ENCODE data around the gene OR14A16. TPM values are rescaled to one million over a fixed set of nuclear protein-coding genes. Genes with fewer than 3 reads are reported as not detected.

The OR14A16 gene
- total RNA-seq, 2 donors from 2014 or later, result not detected

GRCh38 chr1:247833601-247834000 lies 9.7 kb upstream of the OR14A16 start:
- Mint-ChIP-seq H3K4me3 (no peak overlapping the region), H3K9me3 (peaks cover 56% of the 10 kb centered on the region), H3K27me3 (ENCODE audit: insufficient read depth) (no peaks in the 10 kb centered on the region), H3K36me3 (ENCODE audit: low read depth) (no peaks in the 10 kb centered on the region), H3K27ac (no peak overlapping the region), H3K4me1 (no peaks in the 10 kb centered on the region)
- no peak overlapping the region for H3K9ac ChIP-seq (ENCODE audit: extremely low read depth, low read length, poor library complexity, severe bottlenecking)
- H3K9me3 ChIP-seq (ENCODE audit: control insufficient read depth, low read length), result peaks cover 61% of the 10 kb centered on the region
- no peak overlapping the region for H3K4me3 ChIP-seq (ENCODE audit: low read length)
- no peaks in the 10 kb centered on the region for H3K27me3 ChIP-seq (ENCODE audit: control insufficient read depth, insufficient read depth, low read length, poor library complexity, severe bottlenecking)
- no peaks in the 10 kb centered on the region for H3K4me1 ChIP-seq (ENCODE audit: control insufficient read depth, insufficient read depth, low read length)
- H3K27ac ChIP-seq (ENCODE audit: low read depth, low read length), result no peak overlapping the region
- no peak for DNase-seq
- WGBS, 2 experiments (ENCODE audit: insufficient coverage in 1 of 2, insufficient read length in 1 of 2), result 60 to 75% methylated on average over 3 to 6 of the region's 6 CpGs
- no peaks in the 10 kb centered on the region for H3K36me3 ChIP-seq (ENCODE audit: control insufficient read depth, insufficient read depth, low read length)
- TF ChIP-seq CTCF (conservative IDR thresholded peaks at IDR 0.05), result peak; percentile 40

DNA sequence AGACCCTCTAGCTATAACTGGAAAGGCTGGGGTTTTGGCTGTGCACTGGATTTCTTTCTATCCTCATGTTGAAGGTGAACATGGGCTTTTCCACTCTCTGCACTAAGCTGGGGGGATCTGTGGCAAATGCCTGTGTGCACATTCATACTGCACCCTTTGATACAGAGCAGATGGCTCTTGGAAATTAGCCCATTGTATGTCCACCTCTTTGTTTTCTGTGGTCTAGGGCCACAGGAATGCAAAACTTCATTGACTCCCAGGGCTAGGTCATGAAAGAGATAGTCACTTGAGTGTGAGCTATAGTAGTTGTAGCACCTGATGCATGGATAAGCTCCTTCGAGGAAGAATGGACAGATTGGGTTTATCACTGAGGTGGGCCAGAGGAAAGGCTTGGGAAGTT lies 5.7 kb upstream of the OR14A16 start:
- WGBS, 2 experiments (ENCODE audit: insufficient coverage in 1 of 2, insufficient read length in 1 of 2), result 0% methylated on average over 1 of the region's 1 CpG
- H3K4me1 Mint-ChIP-seq, result no peaks in the 10 kb centered on the region

GRCh38 chr1:247825362-247825761 lies 1.4 kb upstream of the OR14A16 start:
- H3K27me3 Mint-ChIP-seq (ENCODE audit: insufficient read depth), result peaks cover 1% of the 10 kb centered on the region
- Histone ChIP-seq H3K36me3 (ENCODE audit: control insufficient read depth, insufficient read depth, low read length) (no peaks in the 10 kb centered on the region), H3K4me1 (ENCODE audit: control insufficient read depth, insufficient read depth, low read length) (no peaks in the 10 kb centered on the region), H3K9me3 (ENCODE audit: control insufficient read depth, low read length) (peaks cover 64% of the 10 kb centered on the region), H3K27ac (ENCODE audit: low read depth, low read length) (no peak overlapping the region), H3K27me3 (ENCODE audit: control insufficient read depth, insufficient read depth, low read length, poor library complexity, severe bottlenecking) (no peaks in the 10 kb centered on the region), H3K4me3 (ENCODE audit: low read length) (no peak overlapping the region), H3K9ac (ENCODE audit: extremely low read depth, low read length, poor library complexity, severe bottlenecking) (no peak overlapping the region)
- DNase-seq, result no peak
- no peak overlapping the region for H3K4me3 Mint-ChIP-seq
- WGBS, 2 experiments (ENCODE audit: insufficient coverage in 1 of 2, insufficient read length in 1 of 2), result 80 to 85% methylated on average over 2 to 13 of the region's 13 CpGs
- peaks cover 45% of the 10 kb centered on the region for H3K9me3 Mint-ChIP-seq
- TF ChIP-seq CTCF (conservative IDR thresholded peaks at IDR 0.05), result no peak
- H3K36me3 Mint-ChIP-seq (ENCODE audit: low read depth), result peaks cover 3% of the 10 kb centered on the region
- no peak overlapping the region for H3K27ac Mint-ChIP-seq
- peaks cover 5% of the 10 kb centered on the region for H3K4me1 Mint-ChIP-seq

More for the DNA sequence above, 5.7 kb upstream of the OR14A16 start:
- no peak for TF ChIP-seq CTCF (conservative IDR thresholded peaks at IDR 0.05)
- peaks cover 1% of the 10 kb centered on the region for H3K27me3 Mint-ChIP-seq (ENCODE audit: insufficient read depth)
- no peak overlapping the region for H3K4me3 Mint-ChIP-seq
- no peaks in the 10 kb centered on the region for H3K4me1 ChIP-seq (ENCODE audit: control insufficient read depth, insufficient read depth, low read length)
- peaks cover 1% of the 10 kb centered on the region for H3K36me3 Mint-ChIP-seq (ENCODE audit: low read depth)
- H3K27ac Mint-ChIP-seq, result no peak overlapping the region
- H3K9me3 ChIP-seq (ENCODE audit: control insufficient read depth, low read length), result peaks cover 58% of the 10 kb centered on the region
- DNase-seq, result no peak
- H3K27ac ChIP-seq (ENCODE audit: low read depth, low read length), result no peak overlapping the region
- H3K36me3 ChIP-seq (ENCODE audit: control insufficient read depth, insufficient read depth, low read length), result no peaks in the 10 kb centered on the region
- H3K9me3 Mint-ChIP-seq, result peaks cover 53% of the 10 kb centered on the region
- H3K4me3 ChIP-seq (ENCODE audit: low read length), result no peak overlapping the region
- no peaks in the 10 kb centered on the region for H3K27me3 ChIP-seq (ENCODE audit: control insufficient read depth, insufficient read depth, low read length, poor library complexity, severe bottlenecking)
- no peak overlapping the region for H3K9ac ChIP-seq (ENCODE audit: extremely low read depth, low read length, poor library complexity, severe bottlenecking)
